Breast epithelium (tissue), 4 donors: ENCODE results near the gene SKA1. TPM values are rescaled to one million over a fixed set of nuclear protein-coding genes. Genes with fewer than 3 reads are reported as not detected.
"Not testable (repeated sequence)": the region's sequence is repeated elsewhere in the genome, so short reads cannot be mapped to it uniquely, and the experiment has no call there.

Experiments used
- DNase-seq, 2 donors: peaks; one replicate each; pipeline ENCODE4 v3.0.0-alpha.2; 2019; ENCODE audit warnings: low spot score in 2 of 2
- H3K27ac ChIP-seq, 2 donors: fragments of 200-600 bp; sonication (generic) in 1 of 2; one replicate each; pipeline ENCODE4 v1.5.1; 2016 to 2019; ENCODE audit warnings: mild to moderate bottlenecking in 1 of 2
- H3K27me3 ChIP-seq, 2 donors: fragments of 200-600 bp; sonication (generic) in 1 of 2; one replicate each; pipeline versions ENCODE4 v1.5.1 to v1.6.0; 2017 to 2019; ENCODE audit warnings: control low read depth in 1 of 2, mild to moderate bottlenecking in 1 of 2
- H3K36me3 ChIP-seq: fragments of 200-600 bp; one replicate; pipeline ENCODE4 v1.5.1; 2019
- H3K4me1 ChIP-seq, 2 donors: fragments of 200-600 bp; sonication (generic); one replicate each; pipeline ENCODE4 v1.5.1; 2016 to 2019; ENCODE audit warnings: control low read depth in 1 of 2
- H3K4me3 ChIP-seq, 3 donors: fragments of 200-600 bp; sonication (generic); 1 replicate in 2 of 3; 2 replicates in 1 of 3; pipeline ENCODE4 v1.5.1; 2016 to 2019; ENCODE audit warnings: mild to moderate bottlenecking in 3 of 3, moderate library complexity in 2 of 3
- H3K9me3 ChIP-seq, 2 donors: fragments of 200-600 bp; sonication (generic) in 1 of 2; one replicate each; pipeline ENCODE4 v1.5.1; 2016 to 2019; ENCODE audit warnings: control low read depth in 1 of 2
- CTCF ChIP-seq, 3 donors: fragments of 450-650 bp; IDR thresholded peaks; one replicate each; pipeline ENCODE4 v1.5.1; 2016 to 2017; ENCODE audit warnings: antibody characterized with exemption in 3 of 3, mild to moderate bottlenecking in 3 of 3, moderate library complexity in 3 of 3
- POLR2A ChIP-seq: fragments of 450-650 bp; IDR thresholded peaks from one replicate; pipeline ENCODE4 v1.6.1; 2016; ENCODE audit warnings: antibody characterized with exemption, mild to moderate bottlenecking, moderate library complexity
- POLR2AphosphoS5 ChIP-seq, 3 donors: sonication (generic); formaldehyde crosslinking; IDR thresholded peaks; one replicate each; pipeline ENCODE4 v1.6.1; 2017; ENCODE audit warnings: antibody characterized with exemption in 3 of 3
- intact Hi-C: fragments of 100-400 bp; cut with DNase I; formaldehyde crosslinking; loops from one replicate; pipeline ENCODE4 v1.15.1; 2023; ENCODE audit warnings: low total_unique reads
- total RNA-seq, 3 donors: library from RNA; depleted of rRNA; stranded (reverse); fragments of >200 nt; gene quantifications; one replicate each; pipeline ENCODE4 v1.1.0, GENCODE V29; 2016

The SKA1 gene
- total RNA-seq, 3 donors from 2014 or later = 0.48 TPM; not detected in 2

- Histone ChIP-seq H3K4me1 (no peaks in the 10 kb centered on the region), H3K36me3 (no peaks in the 10 kb centered on the region), H3K4me3 (no peak overlapping the region), H3K27ac (no peak overlapping the region), H3K9me3 (no peaks in the 10 kb centered on the region), H3K27me3 (peaks cover 0 to 19% of the 10 kb centered on the region in 2 donors)
- intact Hi-C loops = no loop called here
- TF ChIP-seq POLR2A = no peak
- TF ChIP-seq CTCF (IDR thresholded peaks at IDR 0.05) = no peak
- TF ChIP-seq POLR2AphosphoS5 (IDR thresholded peaks at IDR 0.05) = no peak
- DNase-seq = no peak
These were observed 24.1 kb downstream of the SKA1 start for GRCh38 chr18:50398947-50399346.

DNA sequence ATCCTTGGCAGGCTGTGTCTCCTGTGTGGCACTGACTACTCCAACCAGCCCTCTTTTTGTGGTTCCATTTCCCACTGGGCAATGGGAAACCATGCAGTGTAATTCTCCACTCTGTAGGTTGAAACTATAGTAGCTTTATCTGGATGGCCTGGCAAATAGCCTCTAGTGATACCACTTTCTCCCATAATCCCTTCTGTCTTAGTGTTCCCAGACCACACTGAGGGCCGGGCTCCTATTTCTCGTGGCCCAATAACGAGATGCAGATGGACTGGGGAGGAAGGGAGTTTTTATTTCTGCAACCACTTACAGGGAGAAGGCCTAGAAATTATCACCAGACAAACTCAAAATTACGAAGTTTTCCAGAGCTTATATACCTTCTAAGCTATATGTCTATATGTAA is 24.7 kb downstream of the SKA1 start:
- intact Hi-C loops = no loop called here
- Histone ChIP-seq H3K4me3 (no peak overlapping the region), H3K9me3 (no peaks in the 10 kb centered on the region), H3K27ac (no peak overlapping the region), H3K27me3 (peaks cover 0 to 19% of the 10 kb centered on the region in 2 donors), H3K36me3 (no peaks in the 10 kb centered on the region), H3K4me1 (no peaks in the 10 kb centered on the region)
- DNase-seq = no peak
- TF ChIP-seq CTCF (IDR thresholded peaks at IDR 0.05) (no peak), POLR2AphosphoS5 (IDR thresholded peaks at IDR 0.05) (no peak), POLR2A (no peak)

- H3K4me1 ChIP-seq, DNase-seq, H3K36me3 ChIP-seq, intact Hi-C loops, H3K4me3 ChIP-seq, H3K27ac ChIP-seq, H3K9me3 ChIP-seq: not testable (repeated sequence)
- H3K27me3 ChIP-seq = peaks cover 0 to 19% of the 10 kb centered on the region in 2 donors
These were observed 25.6 kb downstream of the SKA1 start for GRCh38 chr18:50400438-50400837.

DNA sequence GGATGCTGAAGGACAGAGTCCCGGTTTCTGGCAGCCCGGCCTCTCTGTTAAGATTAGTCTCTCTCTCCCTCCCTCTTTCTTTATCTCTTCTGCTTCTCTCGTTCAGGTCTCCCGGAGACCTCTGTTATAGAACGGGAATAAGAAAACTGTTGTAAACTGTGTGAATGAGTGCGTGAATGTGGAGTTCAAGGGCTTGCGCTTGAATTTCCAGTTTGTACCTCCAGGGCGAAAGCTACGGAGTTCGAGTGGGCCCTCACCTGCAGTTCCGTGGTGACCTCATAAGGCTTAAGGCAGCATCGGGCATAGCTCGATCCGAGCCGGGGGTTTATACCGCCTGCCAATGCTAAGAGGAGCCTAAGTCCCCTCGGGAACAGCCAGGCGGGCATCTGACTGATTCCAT is 26.4 kb downstream of the SKA1 start:
- H3K36me3 ChIP-seq = no peaks in the 10 kb centered on the region
- no peaks in the 10 kb centered on the region for H3K9me3 ChIP-seq
- TF ChIP-seq POLR2AphosphoS5 (IDR thresholded peaks at IDR 0.05) (no peak), POLR2A (no peak), CTCF (IDR thresholded peaks at IDR 0.05) (no peak)
- H3K4me3 ChIP-seq = no peak overlapping the region
- H3K4me1 ChIP-seq = no peaks in the 10 kb centered on the region
- no peak overlapping the region for H3K27ac ChIP-seq
- intact Hi-C loops = no loop called here
- no peak for DNase-seq
- H3K27me3 ChIP-seq = peaks cover 0 to 19% of the 10 kb centered on the region in 2 donors

- Histone ChIP-seq H3K27me3 (peaks cover 0 to 19% of the 10 kb centered on the region in 2 donors), H3K4me1 (no peaks in the 10 kb centered on the region), H3K27ac (no peak overlapping the region), H3K36me3 (no peaks in the 10 kb centered on the region), H3K9me3 (no peaks in the 10 kb centered on the region), H3K4me3 (no peak overlapping the region)
- DNase-seq = peak in 1 of 2 donors; percentile 64
- TF ChIP-seq POLR2A (no peak), POLR2AphosphoS5 (IDR thresholded peaks at IDR 0.05) (no peak), CTCF (IDR thresholded peaks at IDR 0.05) (no peak)
- intact Hi-C loops = no loop called here
These were observed 27.0 kb downstream of the SKA1 start for GRCh38 chr18:50401888-50402287.

DNA sequence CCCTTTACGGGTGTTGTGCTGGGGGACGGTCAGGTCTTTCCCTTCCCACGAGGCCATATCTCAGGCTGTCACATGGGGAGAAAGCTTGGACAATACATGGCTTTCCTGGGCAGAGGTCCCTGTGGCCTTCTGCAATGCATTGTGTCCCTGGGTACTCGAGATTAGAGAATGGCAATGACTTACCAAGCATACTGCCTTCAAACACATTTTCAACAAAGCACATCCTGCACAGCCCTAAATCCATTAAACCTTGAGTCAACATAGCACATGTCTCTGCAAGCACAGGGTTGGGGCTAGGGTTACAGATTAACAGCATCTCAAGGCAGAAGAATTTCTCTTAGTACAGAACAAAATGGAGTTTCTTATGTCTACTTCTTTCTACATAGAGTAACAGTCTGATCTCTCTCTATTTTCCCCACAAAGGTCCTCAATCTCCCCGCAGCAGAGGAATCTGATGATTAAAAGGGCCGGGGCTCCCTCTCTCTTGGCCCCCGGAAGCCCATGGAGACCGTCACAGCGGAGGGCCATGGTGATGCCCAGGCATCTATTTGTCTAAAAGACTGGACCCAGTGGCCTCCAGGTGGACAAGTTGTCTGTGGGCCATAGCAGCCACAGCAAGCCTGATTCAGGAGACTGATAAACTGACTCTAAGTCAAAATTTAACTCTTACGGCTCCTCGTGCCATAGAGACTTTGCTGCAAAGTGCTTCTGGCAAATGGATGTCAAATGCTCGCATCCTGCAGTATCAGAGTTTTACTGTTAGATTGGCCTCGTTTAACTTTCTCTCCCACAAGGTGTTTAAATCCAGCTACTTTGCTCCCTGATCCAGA is 30.1 kb downstream of the SKA1 start:
- H3K4me1 ChIP-seq, H3K9me3 ChIP-seq, DNase-seq, H3K36me3 ChIP-seq, intact Hi-C loops, H3K4me3 ChIP-seq, H3K27ac ChIP-seq: not testable (repeated sequence)
- peaks cover 0 to 19% of the 10 kb centered on the region in 2 donors for H3K27me3 ChIP-seq
